Measurements from ENCODE around the gene PTGER2.

PTGER2 gene

DNA sequence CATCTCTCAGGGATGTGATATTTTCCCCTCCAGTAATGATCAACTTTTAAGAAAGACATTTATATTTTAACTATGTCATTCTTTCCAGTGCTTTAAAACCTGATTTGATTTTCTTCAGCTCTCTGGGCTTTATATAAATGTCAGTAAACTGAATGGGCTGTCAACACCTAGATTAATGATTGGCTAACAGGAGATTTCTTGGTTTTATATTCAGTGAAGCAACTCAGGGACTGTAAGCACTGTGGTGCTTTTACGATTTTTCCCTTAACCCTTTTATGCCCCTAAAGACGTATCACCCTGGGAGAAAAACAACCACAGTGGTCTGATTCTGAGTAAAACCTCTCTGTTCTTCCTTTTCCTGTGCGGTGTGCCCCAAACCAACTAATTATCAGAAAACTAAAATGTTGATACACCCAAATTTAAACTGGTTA, 38.0 kb downstream of the PTGER2 start:
- no peaks in the 10 kb centered on the region for H3K4me1 ChIP-seq (ENCODE audit: insufficient read depth, insufficient read length)
- no peak overlapping the region for H3K4me3 ChIP-seq (ENCODE audit: insufficient read length, low read depth)
- H3K9ac ChIP-seq (ENCODE audit: insufficient read length, low read depth) = no peak overlapping the region
- no peaks in the 10 kb centered on the region for H3K27me3 ChIP-seq (ENCODE audit: insufficient read depth, insufficient read length)
- H3K9me3 ChIP-seq (ENCODE audit: insufficient read depth, low read length) = no peaks in the 10 kb centered on the region
- H3K36me3 ChIP-seq (ENCODE audit: insufficient read depth, insufficient read length, low read length) = no peaks in the 10 kb centered on the region
- no peak for DNase-seq (ENCODE audit: low read depth, low spot score)
- TF ChIP-seq ZNF274 (IDR thresholded peaks at IDR 0.05; ENCODE audit: low read depth, low read length) (no peak), YY1 (IDR thresholded peaks at IDR 0.05; ENCODE audit: insufficient read depth, insufficient read length) (no peak), SUZ12 (IDR thresholded peaks at IDR 0.05; ENCODE audit: extremely low read depth, insufficient read depth, insufficient read length) (no peak)

DNA sequence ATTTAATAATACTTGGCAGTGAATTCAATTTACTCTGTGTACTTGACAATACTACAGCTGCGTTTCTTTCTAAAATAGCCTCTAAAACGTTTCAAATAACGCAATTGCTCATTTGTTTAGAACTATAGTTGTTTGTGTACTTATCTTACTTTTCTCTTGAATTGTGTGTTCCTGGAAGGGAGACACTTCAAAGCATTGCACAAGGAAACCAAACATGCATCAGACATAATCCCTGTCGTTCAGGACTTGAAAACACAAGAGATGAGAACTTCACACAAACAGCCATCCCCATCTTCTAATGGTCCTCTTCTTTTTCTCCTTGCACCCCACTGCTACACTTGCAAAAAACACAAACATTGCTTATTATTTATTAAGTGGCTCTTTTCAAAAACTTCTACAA, 38.5 kb downstream of the PTGER2 start:
- H3K4me1 ChIP-seq (ENCODE audit: insufficient read depth, insufficient read length) = no peaks in the 10 kb centered on the region
- no peak for DNase-seq (ENCODE audit: low read depth, low spot score)
- no peak for TF ChIP-seq SUZ12 (IDR thresholded peaks at IDR 0.05; ENCODE audit: extremely low read depth, insufficient read depth, insufficient read length)
- no peak for TF ChIP-seq YY1 (IDR thresholded peaks at IDR 0.05; ENCODE audit: insufficient read depth, insufficient read length)
- no peak for TF ChIP-seq ZNF274 (IDR thresholded peaks at IDR 0.05; ENCODE audit: low read depth, low read length)
- H3K36me3 ChIP-seq (ENCODE audit: insufficient read depth, insufficient read length, low read length) = no peaks in the 10 kb centered on the region
- no peak overlapping the region for H3K9ac ChIP-seq (ENCODE audit: insufficient read length, low read depth)
- H3K4me3 ChIP-seq (ENCODE audit: insufficient read length, low read depth) = no peak overlapping the region
- H3K27me3 ChIP-seq (ENCODE audit: insufficient read depth, insufficient read length) = no peaks in the 10 kb centered on the region
- H3K9me3 ChIP-seq (ENCODE audit: insufficient read depth, low read length) = no peaks in the 10 kb centered on the region

DNA sequence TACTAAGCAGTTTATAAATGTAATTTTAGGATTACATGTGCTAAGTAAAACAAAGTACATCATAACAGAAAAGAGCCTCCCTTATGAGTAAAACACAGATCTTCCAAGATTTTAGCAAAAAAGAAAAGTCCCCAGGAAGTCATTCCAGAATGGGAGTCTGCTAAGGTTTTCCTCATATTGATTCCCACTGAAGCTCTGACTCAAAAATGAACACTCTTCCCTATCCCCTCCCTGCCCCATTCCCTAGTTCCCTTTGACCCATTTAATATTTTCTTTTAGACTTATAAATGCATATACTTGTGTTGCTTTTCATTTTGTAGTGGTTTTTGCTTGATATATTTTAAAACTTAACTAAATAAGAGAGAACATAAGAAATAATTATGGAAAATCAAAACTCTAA, 40.1 kb downstream of the PTGER2 start:
- H3K4me3 ChIP-seq (ENCODE audit: insufficient read length, low read depth) = no peak overlapping the region
- H3K9ac ChIP-seq (ENCODE audit: insufficient read length, low read depth) = no peak overlapping the region
- no peaks in the 10 kb centered on the region for H3K9me3 ChIP-seq (ENCODE audit: insufficient read depth, low read length)
- H3K27me3 ChIP-seq (ENCODE audit: insufficient read depth, insufficient read length) = no peaks in the 10 kb centered on the region
- no peaks in the 10 kb centered on the region for H3K36me3 ChIP-seq (ENCODE audit: insufficient read depth, insufficient read length, low read length)
- no peaks in the 10 kb centered on the region for H3K4me1 ChIP-seq (ENCODE audit: insufficient read depth, insufficient read length)
- TF ChIP-seq SUZ12 (IDR thresholded peaks at IDR 0.05; ENCODE audit: extremely low read depth, insufficient read depth, insufficient read length) = no peak
- TF ChIP-seq YY1 (IDR thresholded peaks at IDR 0.05; ENCODE audit: insufficient read depth, insufficient read length) = no peak
- TF ChIP-seq ZNF274 (IDR thresholded peaks at IDR 0.05; ENCODE audit: low read depth, low read length) = no peak
- DNase-seq (ENCODE audit: low read depth, low spot score) = no peak

DNA sequence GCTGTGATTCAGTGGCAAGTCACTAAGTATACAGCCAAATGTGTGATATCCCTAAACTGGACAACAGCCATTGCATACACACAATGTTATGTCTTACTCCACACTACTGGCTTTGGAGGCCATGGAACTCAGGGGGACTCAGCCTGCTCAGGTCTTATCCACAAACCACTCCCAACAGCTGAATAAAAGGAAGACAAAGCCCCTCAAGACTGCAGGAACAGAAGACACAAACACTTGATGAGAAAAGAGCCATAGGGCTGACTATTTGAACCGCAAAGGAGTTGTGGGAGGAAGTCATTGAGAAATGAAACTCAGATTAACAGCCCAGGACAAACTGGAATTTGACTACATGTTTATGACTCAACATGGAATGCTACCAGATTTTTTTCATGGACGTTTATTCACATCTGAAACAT, 40.9 kb downstream of the PTGER2 start:
- TF ChIP-seq SUZ12 (IDR thresholded peaks at IDR 0.05; ENCODE audit: extremely low read depth, insufficient read depth, insufficient read length) (no peak), ZNF274 (IDR thresholded peaks at IDR 0.05; ENCODE audit: low read depth, low read length) (no peak), YY1 (IDR thresholded peaks at IDR 0.05; ENCODE audit: insufficient read depth, insufficient read length) (no peak)
- H3K9me3 ChIP-seq (ENCODE audit: insufficient read depth, low read length) = no peaks in the 10 kb centered on the region
- DNase-seq (ENCODE audit: low read depth, low spot score) = no peak
- no peak overlapping the region for H3K4me3 ChIP-seq (ENCODE audit: insufficient read length, low read depth)
- H3K27me3 ChIP-seq (ENCODE audit: insufficient read depth, insufficient read length) = no peaks in the 10 kb centered on the region
- no peaks in the 10 kb centered on the region for H3K4me1 ChIP-seq (ENCODE audit: insufficient read depth, insufficient read length)
- no peaks in the 10 kb centered on the region for H3K36me3 ChIP-seq (ENCODE audit: insufficient read depth, insufficient read length, low read length)
- H3K9ac ChIP-seq (ENCODE audit: insufficient read length, low read depth) = no peak overlapping the region

DNA sequence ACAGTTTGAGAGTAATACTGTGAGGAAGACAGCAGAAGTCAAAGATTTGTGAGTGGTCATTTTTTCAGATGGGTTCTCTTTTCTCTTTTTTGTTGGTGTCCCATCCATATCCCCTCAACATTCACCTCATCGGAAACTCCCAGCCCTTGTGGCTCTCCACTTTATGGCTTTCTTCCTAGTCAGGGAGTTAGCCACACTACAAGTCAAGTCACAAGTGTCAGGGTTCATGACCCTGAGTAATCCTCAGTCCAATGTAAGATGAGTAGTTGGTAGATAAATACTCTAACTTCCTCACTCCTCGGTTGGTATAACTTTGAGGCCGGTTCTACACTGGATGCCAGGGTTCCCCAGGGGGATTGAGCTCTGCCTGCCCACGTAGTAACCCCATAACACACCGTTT, 41.4 kb downstream of the PTGER2 start:
- H3K27me3 ChIP-seq (ENCODE audit: insufficient read depth, insufficient read length) = no peaks in the 10 kb centered on the region
- no peaks in the 10 kb centered on the region for H3K9me3 ChIP-seq (ENCODE audit: insufficient read depth, low read length)
- TF ChIP-seq SUZ12 (IDR thresholded peaks at IDR 0.05; ENCODE audit: extremely low read depth, insufficient read depth, insufficient read length) (no peak), ZNF274 (IDR thresholded peaks at IDR 0.05; ENCODE audit: low read depth, low read length) (no peak), YY1 (IDR thresholded peaks at IDR 0.05; ENCODE audit: insufficient read depth, insufficient read length) (no peak)
- no peak overlapping the region for H3K4me3 ChIP-seq (ENCODE audit: insufficient read length, low read depth)
- no peaks in the 10 kb centered on the region for H3K4me1 ChIP-seq (ENCODE audit: insufficient read depth, insufficient read length)
- DNase-seq (ENCODE audit: low read depth, low spot score) = no peak
- H3K9ac ChIP-seq (ENCODE audit: insufficient read length, low read depth) = no peak overlapping the region
- H3K36me3 ChIP-seq (ENCODE audit: insufficient read depth, insufficient read length, low read length) = no peaks in the 10 kb centered on the region

DNA sequence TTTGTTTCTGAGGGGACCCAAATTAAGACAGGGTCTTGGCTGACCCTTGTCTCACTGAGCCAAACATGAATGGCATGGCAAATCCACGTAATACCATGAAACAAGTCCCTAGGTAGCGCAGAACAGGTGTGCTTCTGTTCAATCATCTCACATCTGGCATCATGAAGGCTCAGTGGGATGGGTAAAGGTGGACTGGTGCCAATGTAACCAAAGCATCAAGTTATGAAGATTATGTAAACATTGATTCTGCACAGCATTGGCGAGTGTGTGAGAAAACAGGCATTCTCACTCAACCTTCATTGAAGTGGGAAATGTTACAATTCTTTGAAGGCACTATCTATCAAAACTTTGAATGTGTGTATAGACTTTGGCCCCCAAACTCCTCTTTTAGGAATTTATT, 41.9 kb downstream of the PTGER2 start:
- H3K36me3 ChIP-seq (ENCODE audit: insufficient read depth, insufficient read length, low read length) = no peaks in the 10 kb centered on the region
- H3K4me3 ChIP-seq (ENCODE audit: insufficient read length, low read depth) = no peak overlapping the region
- no peaks in the 10 kb centered on the region for H3K27me3 ChIP-seq (ENCODE audit: insufficient read depth, insufficient read length)
- H3K9ac ChIP-seq (ENCODE audit: insufficient read length, low read depth) = no peak overlapping the region
- TF ChIP-seq ZNF274 (IDR thresholded peaks at IDR 0.05; ENCODE audit: low read depth, low read length) (no peak), YY1 (IDR thresholded peaks at IDR 0.05; ENCODE audit: insufficient read depth, insufficient read length) (no peak), SUZ12 (IDR thresholded peaks at IDR 0.05; ENCODE audit: extremely low read depth, insufficient read depth, insufficient read length) (no peak)
- DNase-seq (ENCODE audit: low read depth, low spot score) = no peak
- H3K9me3 ChIP-seq (ENCODE audit: insufficient read depth, low read length) = no peaks in the 10 kb centered on the region
- H3K4me1 ChIP-seq (ENCODE audit: insufficient read depth, insufficient read length) = no peaks in the 10 kb centered on the region

- no peaks in the 10 kb centered on the region for H3K27me3 ChIP-seq (ENCODE audit: insufficient read depth, insufficient read length)
- no peak for TF ChIP-seq SUZ12 (IDR thresholded peaks at IDR 0.05; ENCODE audit: extremely low read depth, insufficient read depth, insufficient read length)
- no peak for TF ChIP-seq YY1 (IDR thresholded peaks at IDR 0.05; ENCODE audit: insufficient read depth, insufficient read length)
- TF ChIP-seq ZNF274 (IDR thresholded peaks at IDR 0.05; ENCODE audit: low read depth, low read length) = no peak
- DNase-seq (ENCODE audit: low read depth, low spot score) = no peak
- no peaks in the 10 kb centered on the region for H3K36me3 ChIP-seq (ENCODE audit: insufficient read depth, insufficient read length, low read length)
- no peak overlapping the region for H3K9ac ChIP-seq (ENCODE audit: insufficient read length, low read depth)
- no peaks in the 10 kb centered on the region for H3K9me3 ChIP-seq (ENCODE audit: insufficient read depth, low read length)
- no peak overlapping the region for H3K4me3 ChIP-seq (ENCODE audit: insufficient read length, low read depth)
- H3K4me1 ChIP-seq (ENCODE audit: insufficient read depth, insufficient read length) = no peaks in the 10 kb centered on the region
Observed at GRCh38 chr14:52360831-52361230, 46.7 kb downstream of the PTGER2 start.

Data from NT2/D1 (cell line).